Head of caudate nucleus (tissue), 42 donors: ENCODE measurements around the gene ATP6AP1.

ENCODE experiments used
- DNase-seq, 42 donors: peaks; one replicate each; pipeline versions ENCODE4 v3.0.0 to v3.0.0-alpha.2; 2020 to 2021; ENCODE audit warnings: mixed read lengths in 7 of 42
- intact Hi-C: fragments of 100-400 bp; cut with DNase I; formaldehyde crosslinking; loops from one replicate; pipeline ENCODE4 v1.15.0; 2022

Gene ATP6AP1

GRCh38 chrX:154440623-154441357 lies 12.3 kb downstream of the ATP6AP1 start:
- intact Hi-C loops, result no loop called here
- DNase-seq, result peak in 7 of 42 donors; percentile 30 to 59 (median 41)

- intact Hi-C loops, result no loop called here
- DNase-seq, result no peak
Measured at GRCh38 chrX:154441564-154441963, 13.1 kb downstream of the ATP6AP1 start.

GRCh38 chrX:154441984-154442707 lies 13.7 kb downstream of the ATP6AP1 start:
- DNase-seq, result no peak
- intact Hi-C loops, result no loop called here

- intact Hi-C loops, result no loop called here
- DNase-seq, result peak in 2 of 42 donors; percentile 25 to 43
Measured at GRCh38 chrX:154443479-154443910, 15.0 kb downstream of the ATP6AP1 start.

GRCh38 chrX:154443992-154444754 lies 15.7 kb downstream of the ATP6AP1 start, which contains the start of gene FAM50A:
TSS of gene FAM50A (plus strand) at chrX:154444141. CDS start at chrX:154444236, 95 bp downstream.
- peak; percentile 40 to 90 (median 80) for DNase-seq
- intact Hi-C loops, result no loop called here

- no peak for DNase-seq
- intact Hi-C loops, result no loop called here
Measured at GRCh38 chrX:154444755-154445246, 16.3 kb downstream of the ATP6AP1 start.

GRCh38 chrX:154445776-154446175 lies 17.3 kb downstream of the ATP6AP1 start:
- no peak for DNase-seq
- intact Hi-C loops, result no loop called here

GRCh38 chrX:154446430-154446829 lies 18.0 kb downstream of the ATP6AP1 start:
- intact Hi-C loops, result no loop called here
- DNase-seq, result no peak

- no peak for DNase-seq
- intact Hi-C loops, result no loop called here
Measured at GRCh38 chrX:154448484-154448883, 20.0 kb downstream of the ATP6AP1 start.

GRCh38 chrX:154449618-154450017 lies 21.1 kb downstream of the ATP6AP1 start:
- intact Hi-C loops, result no loop called here
- DNase-seq, result no peak

- intact Hi-C loops, result no loop called here
- DNase-seq, result peak in 18 of 42 donors; percentile 22 to 71 (median 49)
Measured at GRCh38 chrX:154450312-154450711, 21.8 kb downstream of the ATP6AP1 start.

- intact Hi-C loops, result no loop called here
- peak in 33 of 42 donors; percentile 38 to 76 (median 54) for DNase-seq
Measured at GRCh38 chrX:154452823-154453222, 24.3 kb downstream of the ATP6AP1 start.

- peak in 20 of 42 donors; percentile 18 to 57 (median 40) for DNase-seq
- intact Hi-C loops, result no loop called here
Measured at GRCh38 chrX:154457491-154458115, 29.1 kb downstream of the ATP6AP1 start.

- DNase-seq, result peak in 32 of 42 donors; percentile 40 to 79 (median 61)
- intact Hi-C loops, result no loop called here
Measured at GRCh38 chrX:154458116-154458953, 29.9 kb downstream of the ATP6AP1 start, which contains the start of gene PLXNA3. TSS of gene PLXNA3 (plus strand) at chrX:154458281. CDS start at chrX:154460184, 1,903 bp downstream.

- peak in 13 of 42 donors; percentile 16 to 51 (median 35) for DNase-seq
- intact Hi-C loops, result no loop called here
Measured at GRCh38 chrX:154458954-154459778, 30.7 kb downstream of the ATP6AP1 start.

- intact Hi-C loops, result no loop called here
Measured at GRCh38 chrX:154459832-154460231, 31.4 kb downstream of the ATP6AP1 start.

GRCh38 chrX:154460326-154460725 lies 31.8 kb downstream of the ATP6AP1 start:
- DNase-seq, result peak in 3 of 42 donors; percentile 19 to 53 (median 47)
- intact Hi-C loops, result no loop called here

More at GRCh38 chrX:154459832-154460231, 31.4 kb downstream of the ATP6AP1 start:
- no peak for DNase-seq
